Gastroesophageal sphincter (tissue), 4 donors: ENCODE measurements around the gene PITPNM1. TPM values are rescaled to one million over a fixed set of nuclear protein-coding genes. Genes with fewer than 3 reads are reported as not detected.
"Not testable (repeated sequence)": the region's sequence is repeated elsewhere in the genome, so short reads cannot be mapped to it uniquely, and the experiment has no call there.

Experiments
- ATAC-seq: fragments of 150-250 bp; one replicate; pipeline ENCODE4 v1.9.1; 2016; ENCODE audit warnings: mild to moderate bottlenecking, moderate library complexity
- H3K27ac ChIP-seq, 4 donors: fragments of 200-600 bp; sonication (generic) in 3 of 4; 1 replicate in 3 of 4; 2 replicates in 1 of 4; pipeline ENCODE4 v1.5.1; 2016 to 2019
- H3K27me3 ChIP-seq: fragments of 200-600 bp; sonication (generic); one replicate; pipeline ENCODE4 v1.5.1; 2019
- H3K36me3 ChIP-seq, 2 donors: fragments of 200-600 bp; sonication (generic); one replicate each; pipeline ENCODE4 v1.5.1; 2019; ENCODE audit warnings: control low read depth in 1 of 2
- H3K4me1 ChIP-seq, 3 donors: fragments of 200-600 bp; sonication (generic); 1 replicate in 2 of 3; 2 replicates in 1 of 3; pipeline ENCODE4 v1.5.1; 2016 to 2019; ENCODE audit warnings: control low read depth in 2 of 3
- H3K4me3 ChIP-seq, 2 donors: fragments of 200-600 bp; sonication (generic); one replicate each; pipeline ENCODE4 v1.5.1; 2019; ENCODE audit warnings: mild to moderate bottlenecking in 1 of 2, moderate library complexity in 1 of 2
- H3K9me3 ChIP-seq, 3 donors: fragments of 200-600 bp; sonication (generic); one replicate each; pipeline ENCODE4 v1.5.1; 2017 to 2019; ENCODE audit warnings: control low read depth in 2 of 3
- CTCF ChIP-seq, 4 experiments: fragments of 200-600 bp in 2 of 4; fragments of 450-650 bp in 2 of 4; sonication (generic) in 1 of 4; IDR thresholded peaks; one replicate each; pipeline ENCODE4 v1.5.1; 2017 to 2019; ENCODE audit warnings: antibody characterized with exemption in 4 of 4, mild to moderate bottlenecking in 2 of 4, moderate library complexity in 2 of 4
- EP300 ChIP-seq: sonication (generic); formaldehyde crosslinking; IDR thresholded peaks from one replicate; pipeline ENCODE4 v1.6.1; 2017; ENCODE audit warnings: antibody characterized with exemption, mild to moderate bottlenecking
- POLR2A ChIP-seq, 2 donors: fragments of 450-650 bp; IDR thresholded peaks; one replicate each; pipeline ENCODE4 v1.6.1; 2017; ENCODE audit warnings: antibody characterized with exemption in 2 of 2, mild to moderate bottlenecking in 2 of 2, moderate library complexity in 1 of 2
- POLR2AphosphoS5 ChIP-seq: sonication (generic); formaldehyde crosslinking; IDR thresholded peaks from one replicate; pipeline ENCODE4 v1.6.1; 2017; ENCODE audit warnings: antibody characterized with exemption
- WGBS, 2 donors: methylation state at CpG; one replicate each; pipeline ENCODE4 v1.1.5; 2018; ENCODE audit warnings: low coverage in 1 of 2; 5-methylcytosine and 5-hydroxymethylcytosine counted together
- total RNA-seq, 4 donors: library from RNA; depleted of rRNA; stranded (reverse); fragments of >200 nt; gene quantifications; one replicate each; pipeline ENCODE4 v1.1.0, GENCODE V29; 2016

Gene PITPNM1
- total RNA-seq, 4 donors from 2014 or later: 9.5 to 18.7 (median 15.4) TPM

- ATAC-seq: no peak
- TF ChIP-seq CTCF (IDR thresholded peaks at IDR 0.05) (no peak), POLR2A (IDR thresholded peaks at IDR 0.05) (no peak), EP300 (no peak), POLR2AphosphoS5 (no peak)
- H3K9me3 ChIP-seq: no peaks in the 10 kb centered on the region
- no peak overlapping the region for H3K4me3 ChIP-seq
- H3K36me3 ChIP-seq: peaks cover 0 to 90% of the 10 kb centered on the region in 2 donors
- H3K4me1 ChIP-seq: peaks cover 0 to 29% (median 0%) of the 10 kb centered on the region in 3 donors
- H3K27me3 ChIP-seq: no peaks in the 10 kb centered on the region
- no CpG with 5 or more reads among the region's 15 CpGs for WGBS, 2 donors
- peak overlapping the region in 3 of 4 donors; percentile 13 to 55 (median 37) for H3K27ac ChIP-seq
Observed at GRCh38 chr11:67490727-67491065, 14.5 kb downstream of the PITPNM1 start.

- Histone ChIP-seq H3K4me1 (peaks cover 0 to 35% (median under 1%) of the 10 kb centered on the region in 3 donors), H3K27me3 (no peaks in the 10 kb centered on the region), H3K36me3 (peaks cover 0 to 84% of the 10 kb centered on the region in 2 donors), H3K9me3 (no peaks in the 10 kb centered on the region), H3K27ac (peak overlapping the region in 3 of 4 donors; percentile 13 to 55 (median 37)), H3K4me3 (no peak overlapping the region)
- ATAC-seq: no peak
- TF ChIP-seq EP300 (no peak), POLR2AphosphoS5 (no peak), CTCF (IDR thresholded peaks at IDR 0.05) (no peak), POLR2A (IDR thresholded peaks at IDR 0.05) (no peak)
- 40 to 92% methylated on average over 1 to 4 of the region's 23 CpGs for WGBS, 2 donors
Observed at GRCh38 chr11:67489885-67490726, 15.1 kb downstream of the PITPNM1 start.

GRCh38 chr11:67489203-67489884 lies 15.8 kb downstream of the PITPNM1 start:
- Histone ChIP-seq H3K4me3 (no peak overlapping the region), H3K27me3 (no peaks in the 10 kb centered on the region), H3K36me3 (peaks cover 0 to 76% of the 10 kb centered on the region in 2 donors), H3K4me1 (peaks cover 0 to 43% (median 8%) of the 10 kb centered on the region in 3 donors), H3K27ac (no peak overlapping the region), H3K9me3 (no peaks in the 10 kb centered on the region)
- 61 to 63% methylated on average over 5 to 8 of the region's 25 CpGs for WGBS, 2 donors
- TF ChIP-seq POLR2AphosphoS5 (no peak), POLR2A (IDR thresholded peaks at IDR 0.05) (no peak), EP300 (no peak), CTCF (IDR thresholded peaks at IDR 0.05) (no peak)
- ATAC-seq: no peak

GRCh38 chr11:67486481-67487195 lies 18.5 kb downstream of the PITPNM1 start:
- no peaks in the 10 kb centered on the region for H3K27me3 ChIP-seq
- no peak overlapping the region for H3K27ac ChIP-seq
- peaks cover 0 to 56% (median 18%) of the 10 kb centered on the region in 3 donors for H3K4me1 ChIP-seq
- H3K4me3 ChIP-seq: no peak overlapping the region
- ATAC-seq: no peak
- peaks cover 0 to 49% of the 10 kb centered on the region in 2 donors for H3K36me3 ChIP-seq
- H3K9me3 ChIP-seq: no peaks in the 10 kb centered on the region
- TF ChIP-seq POLR2AphosphoS5: no peak
- no peak for TF ChIP-seq CTCF (IDR thresholded peaks at IDR 0.05)
- no peak for TF ChIP-seq POLR2A (IDR thresholded peaks at IDR 0.05)
- no peak for TF ChIP-seq EP300
- WGBS, 2 donors: 61 to 89% methylated on average over 2 to 5 of the region's 20 CpGs

DNA sequence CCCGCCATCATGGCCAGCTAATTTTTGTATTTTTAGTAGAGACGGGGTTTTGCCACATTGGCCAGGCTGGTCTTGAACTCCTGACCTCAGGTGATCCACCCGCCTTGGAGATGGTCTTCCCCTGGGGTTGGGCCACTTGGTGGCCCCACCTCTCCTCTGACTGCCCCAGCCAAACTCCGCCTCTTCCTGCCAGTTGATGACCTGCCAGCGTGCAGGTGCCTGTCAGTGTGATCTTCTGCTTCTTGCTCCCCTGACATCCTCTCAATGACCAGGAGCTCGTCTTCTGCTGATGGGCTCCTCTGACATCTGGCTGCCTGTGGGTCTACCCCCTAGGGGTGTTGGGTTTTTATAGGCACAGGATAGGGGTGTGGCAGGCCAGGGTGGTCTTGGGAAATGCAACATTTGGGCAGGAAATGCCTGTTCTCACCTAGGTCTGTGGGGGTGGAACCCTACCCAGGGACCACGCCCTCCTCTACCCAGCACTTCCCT lies 19.2 kb downstream of the PITPNM1 start:
- not testable (repeated sequence) for H3K9me3 ChIP-seq, ATAC-seq, H3K27me3 ChIP-seq, H3K27ac ChIP-seq, H3K4me3 ChIP-seq
- 83% methylated on average over 6 of the region's 7 CpGs; no CpG with 5 or more reads in 1 of the 2 donors for WGBS, 2 donors
- peaks cover 0 to 42% of the 10 kb centered on the region in 2 donors for H3K36me3 ChIP-seq
- peaks cover 0 to 48% (median 18%) of the 10 kb centered on the region in 3 donors for H3K4me1 ChIP-seq
